NCI-H1930 (cell line): ENCODE results near the gene CDR2.
"Not testable (repeated sequence)": the region's sequence is repeated elsewhere in the genome, so short reads cannot be mapped to it uniquely, and the experiment has no call there.

Source experiments
- DNase-seq, 2 experiments: peaks; one replicate each; lab custom pipeline; 2025; lab: John Stamatoyannopoulos, UW

Gene CDR2

DNA sequence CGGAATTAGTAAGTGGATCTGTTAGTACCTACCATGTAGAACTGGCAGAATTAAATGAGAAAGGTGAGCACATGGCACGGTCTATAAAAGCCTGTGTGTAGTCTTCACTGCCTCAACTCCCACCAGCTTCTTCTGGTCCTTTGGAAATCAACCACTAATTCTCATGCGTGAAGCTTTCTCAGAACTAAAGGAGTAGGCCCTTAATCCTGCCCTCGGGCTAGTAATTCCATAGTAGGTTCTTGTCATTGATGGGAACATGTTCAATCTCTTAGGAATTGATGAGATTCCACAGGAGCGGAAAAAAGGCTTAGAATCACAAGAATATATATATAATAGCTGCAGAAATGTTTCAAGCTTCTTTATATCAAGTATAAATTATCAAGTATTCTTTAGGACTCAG, 21.7 kb downstream of the CDR2 start:
- no peak for DNase-seq

DNA sequence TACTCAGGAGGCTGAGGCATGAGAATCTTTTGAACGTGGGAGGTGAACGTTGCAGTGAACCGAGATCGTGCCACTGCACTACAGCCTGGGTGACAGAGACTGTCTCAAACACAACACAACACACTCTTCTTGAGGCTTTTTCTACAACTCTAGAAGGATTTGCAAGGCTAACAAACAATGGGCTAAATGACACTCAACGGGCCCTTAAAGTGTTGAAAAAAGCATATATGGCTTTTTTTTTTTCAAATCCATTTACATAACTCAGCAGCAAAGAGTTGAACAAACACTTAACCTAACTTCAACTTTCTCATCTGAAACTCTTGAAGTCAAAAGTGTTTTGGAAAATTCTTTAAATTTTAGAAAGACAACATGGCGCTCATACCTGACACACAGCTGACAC, 22.3 kb downstream of the CDR2 start:
- DNase-seq = no peak

DNA sequence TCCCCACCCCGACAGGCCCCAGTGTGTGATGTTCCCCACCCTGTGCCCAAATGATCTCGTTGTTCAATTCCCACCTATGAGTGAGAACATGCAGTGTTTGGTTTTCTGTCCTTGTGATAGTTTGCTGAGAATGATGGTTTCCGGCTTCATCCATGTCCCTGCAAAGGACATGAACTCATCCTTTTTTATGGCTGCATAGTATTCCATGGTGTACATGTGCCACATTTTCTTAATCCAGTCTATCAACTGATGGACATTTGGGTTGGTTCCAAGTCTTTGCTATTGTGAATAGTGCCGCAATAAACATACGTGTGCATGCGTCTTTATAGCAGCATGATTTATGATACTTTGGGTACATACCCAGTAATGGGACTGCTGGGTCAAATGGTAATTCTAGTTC, 23.4 kb downstream of the CDR2 start:
- not testable (repeated sequence) for DNase-seq

DNA sequence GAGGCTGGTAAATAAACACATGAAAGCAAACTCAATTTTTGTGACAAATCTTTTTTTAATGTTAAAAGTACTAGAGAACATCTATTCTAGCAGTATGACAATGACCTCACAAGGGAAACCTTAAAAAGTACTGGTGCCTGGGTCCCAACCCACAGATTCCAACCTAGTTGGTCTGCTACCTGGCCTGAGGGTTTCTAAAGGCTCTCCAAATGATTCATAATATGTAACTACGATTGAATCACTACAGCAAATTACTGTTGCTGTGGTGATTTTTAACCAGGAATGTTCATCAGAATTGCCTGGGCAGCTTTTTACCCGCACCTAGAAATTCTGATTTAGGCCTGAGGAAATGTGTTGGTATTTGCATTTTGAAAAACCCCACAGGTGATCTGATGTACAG, 26.1 kb downstream of the CDR2 start:
- no peak for DNase-seq

DNA sequence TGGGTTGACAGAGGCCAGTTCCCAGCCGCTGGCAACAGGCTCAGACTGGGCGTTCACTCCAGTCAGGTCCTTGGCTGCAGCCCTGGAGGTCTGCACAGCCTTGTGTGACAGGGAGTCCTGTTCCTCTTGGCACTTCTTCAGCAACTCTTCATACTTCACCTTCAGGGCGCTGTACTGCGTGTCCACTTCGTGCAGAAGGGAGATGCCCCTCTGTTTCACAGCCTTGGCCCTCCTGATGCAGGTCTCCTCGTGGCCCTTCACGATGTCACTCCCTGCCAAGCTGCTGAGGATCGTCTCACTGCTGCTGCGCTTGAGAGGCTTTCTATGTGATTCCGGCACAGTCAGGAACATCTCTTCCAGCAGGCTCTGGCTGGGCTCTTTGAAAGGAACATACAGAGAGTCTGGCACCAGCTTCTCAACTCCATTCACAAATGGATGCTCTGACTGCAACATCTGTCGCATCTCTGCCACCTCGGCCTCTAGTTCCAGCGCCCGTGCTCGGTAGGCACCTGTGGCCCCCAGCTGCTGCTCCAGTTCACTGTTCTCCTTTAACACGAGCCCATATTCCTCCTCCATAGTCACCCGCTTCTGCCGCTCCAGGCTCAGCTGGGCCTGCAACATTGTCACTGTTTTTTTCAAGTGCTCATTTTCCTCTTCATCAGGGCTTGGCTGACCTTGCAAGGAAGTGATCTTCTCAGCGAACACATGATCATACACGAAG, 27.2 kb downstream of the CDR2 start:
- no peak for DNase-seq

DNA sequence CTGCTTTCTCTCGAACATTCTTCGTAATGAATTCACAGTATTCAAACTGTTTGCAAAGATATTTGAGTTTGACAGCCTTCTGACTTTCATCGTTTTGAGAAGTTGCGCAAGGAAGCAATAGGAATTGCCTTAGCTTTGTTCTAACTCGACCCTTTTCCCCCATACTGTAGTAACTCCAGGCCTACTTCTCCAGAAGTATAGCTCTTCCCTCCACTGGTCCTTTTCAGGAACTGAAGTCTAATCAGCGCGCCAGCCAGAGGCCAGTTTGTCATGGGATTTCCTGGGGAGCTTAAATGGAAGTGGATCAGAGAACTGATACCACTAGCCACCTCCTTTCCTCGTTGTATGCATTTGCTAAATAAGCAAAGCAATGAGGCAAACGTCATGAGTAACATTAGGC, 27.9 kb downstream of the CDR2 start:
- no peak for DNase-seq

DNA sequence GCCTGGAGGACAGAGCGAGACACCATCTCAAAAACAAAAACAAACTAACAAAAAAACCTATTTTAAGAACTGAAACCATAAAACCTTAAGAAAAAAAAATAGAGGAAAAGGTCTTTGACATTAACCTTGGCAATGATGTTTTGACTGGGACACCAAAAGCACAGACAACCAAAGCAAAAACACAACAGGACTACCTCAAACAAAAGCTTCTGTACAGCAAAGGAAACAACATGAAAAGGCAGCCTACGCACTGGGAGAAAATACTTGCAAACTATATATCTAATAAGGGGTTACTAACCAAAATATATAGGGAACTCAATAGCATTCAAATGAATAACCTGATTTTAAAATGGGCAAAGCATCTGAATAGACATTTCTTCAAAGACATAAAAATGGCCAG, 32.3 kb downstream of the CDR2 start:
- no peak for DNase-seq

DNA sequence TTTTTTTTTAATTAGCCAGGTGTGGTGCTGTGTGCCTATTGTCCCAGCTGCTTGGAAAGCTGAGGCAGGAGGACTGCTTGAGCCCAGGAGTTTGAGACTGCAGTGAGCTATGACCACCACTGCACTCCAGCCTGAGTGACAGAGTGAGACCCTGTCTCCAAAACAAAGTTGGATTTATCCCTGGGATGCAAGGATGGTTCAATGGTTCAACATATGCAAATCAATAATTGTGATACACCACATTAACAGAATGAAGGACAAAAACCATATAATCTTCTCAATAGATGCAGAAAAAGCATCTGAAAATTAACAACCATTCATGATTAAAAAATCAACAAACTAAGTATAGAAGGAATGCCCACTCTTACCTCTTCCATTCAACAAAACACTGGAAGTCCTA, 33.5 kb downstream of the CDR2 start:
- DNase-seq = no peak

DNA sequence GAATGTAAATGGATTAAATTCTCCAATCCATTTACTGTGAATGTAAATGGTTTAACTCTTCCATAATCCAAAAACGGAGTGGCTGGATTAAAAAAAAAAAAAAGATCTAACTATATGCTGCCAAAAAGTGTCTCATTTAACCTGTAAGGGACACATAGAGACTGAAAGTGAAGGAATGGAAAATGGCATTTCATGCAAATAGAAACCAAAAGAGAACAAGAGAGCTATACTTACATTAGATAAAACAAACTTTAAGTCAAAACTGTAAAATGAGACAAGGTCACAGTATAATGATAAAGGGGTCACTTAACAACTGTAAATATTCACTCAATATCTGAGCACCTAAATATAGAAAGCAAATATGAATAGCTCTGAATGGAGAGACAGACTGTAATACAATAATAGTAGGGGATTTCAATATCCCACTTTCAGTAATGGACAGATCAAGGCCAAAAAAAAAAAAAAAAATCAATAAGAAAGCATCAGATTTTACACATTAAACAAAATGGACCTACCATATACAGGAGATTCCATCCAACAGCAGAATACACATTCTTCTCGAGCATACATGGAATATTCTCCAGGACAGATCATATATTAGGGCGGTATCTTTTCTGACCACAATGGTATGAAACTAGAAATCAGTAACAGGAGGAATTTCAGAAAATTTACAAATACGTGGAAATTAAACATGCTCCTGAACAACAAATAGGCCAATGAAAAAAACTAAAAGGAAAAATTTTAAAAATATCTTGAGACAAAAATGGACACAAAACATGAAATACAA, 36.4 kb downstream of the CDR2 start:
- no peak for DNase-seq

DNA sequence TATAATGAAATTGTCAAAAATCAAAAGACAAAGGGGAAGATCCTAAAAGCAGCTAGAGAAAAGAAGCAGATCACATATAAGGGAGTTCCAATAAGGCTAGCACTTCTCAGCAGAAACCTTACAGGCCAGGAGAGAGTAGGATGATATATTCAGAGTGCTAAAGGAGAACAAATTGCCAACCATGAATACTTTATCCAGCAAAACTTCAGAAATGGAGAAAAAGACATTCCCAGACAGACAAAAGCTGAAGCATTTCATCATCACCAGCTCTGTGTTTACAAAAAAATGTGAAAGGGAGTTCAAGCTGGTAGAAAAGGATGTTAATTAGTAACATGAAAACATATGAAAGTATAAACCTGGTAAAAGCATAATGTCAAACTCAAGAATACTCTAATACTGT, 37.4 kb downstream of the CDR2 start:
- DNase-seq = no peak

DNA sequence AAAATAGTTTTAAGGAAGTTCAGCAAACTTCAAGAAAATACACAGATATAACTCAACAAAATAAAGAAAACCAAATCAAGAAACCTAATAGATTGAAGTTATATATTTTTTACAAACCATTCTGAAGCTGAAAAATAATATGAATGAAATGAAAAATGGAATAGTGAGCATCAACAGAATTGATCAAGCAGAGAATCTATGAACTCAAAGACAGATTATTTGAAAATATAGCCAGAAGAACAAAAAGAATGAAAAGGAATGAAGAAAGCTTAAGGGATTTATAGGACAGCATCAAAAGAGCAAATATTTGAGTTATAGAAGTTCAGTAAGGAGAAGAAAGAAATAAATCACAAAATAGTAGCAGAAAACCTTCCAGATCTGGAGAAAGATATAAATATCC, 37.8 kb downstream of the CDR2 start:
- DNase-seq = no peak

DNA sequence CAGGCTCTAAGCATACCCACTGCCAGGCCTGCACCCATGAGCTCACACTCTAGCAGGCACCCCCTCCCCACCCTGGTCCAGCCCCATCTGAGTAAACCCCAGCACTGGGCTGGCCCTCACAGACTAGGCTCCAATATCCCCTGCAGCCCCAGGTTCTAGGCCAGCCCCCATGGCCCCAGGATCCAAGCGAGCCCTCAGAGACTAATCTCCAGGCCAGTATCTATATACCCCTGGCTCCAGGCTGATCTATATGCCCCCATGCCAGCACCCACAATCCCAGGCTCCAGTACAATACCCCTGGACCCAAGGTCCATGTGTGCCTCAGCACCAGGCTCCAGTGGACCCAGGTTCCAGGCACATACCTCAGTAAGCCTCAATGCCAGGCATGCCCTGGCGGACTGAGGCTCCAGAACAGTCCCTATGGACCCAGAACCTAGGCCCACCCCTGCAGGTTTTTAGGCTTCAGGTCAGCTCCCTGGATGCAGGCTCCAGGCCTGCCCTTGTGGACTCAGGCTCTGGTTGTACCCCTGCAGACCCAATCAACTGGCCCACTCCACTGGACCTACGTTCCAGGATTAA, 38.7 kb downstream of the CDR2 start:
- no peak for DNase-seq

DNA sequence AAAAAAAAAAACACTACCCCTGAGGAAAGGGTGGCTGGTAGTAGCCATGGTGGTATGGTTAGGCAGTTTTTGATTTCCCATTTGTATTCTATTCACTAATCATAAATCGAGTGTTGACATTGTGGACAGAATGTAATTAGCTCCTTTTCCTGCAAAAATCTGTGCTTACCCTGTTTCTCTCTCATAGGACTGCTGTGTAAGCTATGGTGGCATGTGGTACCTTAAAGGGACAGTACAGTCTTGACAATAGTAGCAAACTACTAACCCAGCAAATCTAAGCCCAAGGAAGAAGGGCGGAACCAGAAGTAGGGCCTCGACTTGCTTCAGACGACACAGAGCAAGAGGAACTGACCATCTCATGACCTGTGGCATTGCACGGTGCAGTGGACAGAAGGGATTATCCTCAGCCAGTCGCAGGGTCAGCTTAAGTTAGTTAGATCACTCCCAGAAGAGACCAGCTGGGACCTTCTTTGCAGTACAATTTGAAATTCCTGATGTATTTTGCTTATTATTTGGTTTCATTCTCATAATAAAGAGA, 40.9 kb downstream of the CDR2 start:
- DNase-seq = no peak

DNA sequence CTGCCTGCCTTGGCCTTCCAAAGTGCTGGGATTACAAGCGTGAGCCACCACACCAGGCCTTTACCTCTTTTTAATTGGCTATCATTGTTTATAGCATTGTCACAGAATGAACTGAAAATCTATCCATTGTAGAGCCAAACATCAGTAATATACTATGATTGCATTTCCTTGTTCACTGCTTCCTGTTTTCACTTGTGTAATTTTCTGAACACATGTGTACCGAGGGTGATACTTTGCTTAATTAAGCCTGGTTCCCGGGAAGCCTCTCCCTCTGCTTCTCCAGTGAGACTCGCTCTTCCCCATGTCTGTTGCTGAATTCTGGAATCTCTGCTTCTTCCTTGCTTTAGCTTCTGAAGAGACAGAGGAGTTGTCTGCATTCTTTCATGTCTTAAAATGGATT, 44.1 kb downstream of the CDR2 start:
- no peak for DNase-seq

DNA sequence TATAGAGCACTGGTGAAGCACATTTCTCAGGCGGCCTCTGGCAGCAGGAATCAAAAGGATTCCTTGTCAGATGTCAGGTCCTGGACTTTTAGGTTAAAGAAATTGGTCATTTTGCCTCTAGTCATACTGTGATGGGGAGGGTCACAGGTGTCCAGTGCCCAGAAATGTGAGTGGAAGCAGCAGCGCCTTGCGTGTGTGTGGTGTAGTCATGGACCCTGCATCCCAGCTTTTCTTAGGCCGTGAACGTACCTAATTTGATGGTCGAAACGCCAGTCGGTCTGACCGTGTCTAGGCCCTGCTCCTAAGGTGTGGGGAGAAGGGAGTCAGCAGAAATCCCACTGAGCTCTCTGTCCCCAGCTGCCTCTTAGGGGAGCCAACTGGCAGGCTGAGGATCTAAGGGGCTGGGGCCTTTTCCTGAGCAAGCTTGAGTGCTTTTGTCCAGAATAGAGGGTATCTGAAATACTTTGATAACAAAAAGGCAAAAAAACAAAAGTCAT, 45.2 kb downstream of the CDR2 start:
- no peak for DNase-seq

DNA sequence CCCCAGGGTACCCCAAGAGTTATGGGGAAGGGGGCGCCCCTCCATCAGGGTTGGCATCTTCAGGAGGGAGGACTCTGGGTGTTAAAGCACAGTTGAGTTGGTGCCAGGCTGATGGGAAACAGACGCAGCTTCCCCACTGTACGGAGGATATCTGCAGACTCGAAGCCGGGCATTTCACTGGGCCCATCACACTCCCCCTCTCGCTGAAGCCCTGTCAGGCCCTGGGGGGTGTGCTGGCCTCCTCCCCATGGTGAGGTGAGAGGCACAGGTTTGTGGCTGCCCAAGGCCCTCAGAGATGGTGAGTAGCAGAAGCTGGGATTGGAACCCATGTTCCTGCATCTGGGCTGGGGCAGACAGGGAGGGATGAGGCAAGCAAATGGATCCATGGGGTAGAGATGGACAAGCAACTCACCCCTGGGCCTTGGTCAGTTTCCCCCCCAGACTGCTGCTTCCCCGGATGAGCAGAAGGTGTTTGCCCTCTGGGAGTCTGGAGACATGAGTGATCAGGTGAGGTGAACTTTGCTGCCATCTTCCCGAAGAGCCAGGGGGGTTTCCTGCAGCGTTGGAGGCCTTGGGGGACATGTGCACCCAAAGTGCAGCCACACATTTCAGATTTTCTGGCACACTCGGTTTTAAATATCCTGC, 46.2 kb downstream of the CDR2 start:
- DNase-seq = no peak

DNA sequence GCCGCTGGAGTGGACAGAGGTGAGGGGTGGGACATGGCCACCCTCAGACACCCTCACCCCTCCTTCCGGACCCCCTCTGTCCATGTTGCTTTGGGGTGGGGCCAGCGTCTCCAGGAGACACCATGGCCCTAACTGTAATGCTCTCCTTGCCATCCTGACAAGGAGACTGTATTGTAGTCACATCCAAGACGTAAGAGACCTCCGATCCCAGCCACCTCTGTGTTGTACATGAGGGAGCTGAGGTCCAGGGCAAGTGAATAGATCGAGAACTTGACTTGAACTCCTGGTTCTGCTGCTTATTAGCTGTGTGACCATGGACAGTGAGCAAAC, 47.0 kb downstream of the CDR2 start:
- DNase-seq = no peak

DNA sequence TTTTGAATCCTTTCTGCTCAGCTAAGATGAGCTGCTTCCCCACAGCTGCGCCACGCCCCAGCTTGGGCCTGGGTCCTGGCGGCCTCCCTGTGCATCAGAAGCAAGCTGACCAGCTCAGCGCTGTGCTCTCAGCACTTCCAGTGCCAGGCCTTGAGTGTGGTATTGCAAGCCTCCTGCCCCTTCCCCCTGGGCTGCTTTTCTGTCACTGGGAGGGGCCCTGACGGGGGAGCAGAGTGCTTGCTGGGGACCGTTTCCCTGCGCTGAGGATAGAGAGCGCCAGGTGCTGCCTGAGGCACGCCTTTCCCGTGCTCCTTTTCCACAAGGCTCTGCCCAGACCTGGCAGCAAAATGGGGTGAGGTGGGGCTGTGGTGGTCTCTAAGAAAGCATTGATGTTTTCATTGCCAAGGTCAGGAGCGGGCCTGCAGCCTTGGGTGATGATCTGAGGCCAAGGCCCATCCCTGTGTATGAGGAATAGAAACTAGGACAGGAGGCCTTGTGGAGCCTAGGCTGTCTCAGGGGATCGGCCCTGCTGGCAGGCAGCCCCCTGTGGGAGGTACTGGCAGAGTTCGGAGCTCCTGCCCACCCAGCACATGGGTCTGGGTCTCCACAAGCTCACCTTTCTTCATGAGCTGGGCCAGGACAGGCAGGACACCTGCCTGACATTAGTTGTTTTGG, 47.5 kb downstream of the CDR2 start:
- DNase-seq = no peak

DNA sequence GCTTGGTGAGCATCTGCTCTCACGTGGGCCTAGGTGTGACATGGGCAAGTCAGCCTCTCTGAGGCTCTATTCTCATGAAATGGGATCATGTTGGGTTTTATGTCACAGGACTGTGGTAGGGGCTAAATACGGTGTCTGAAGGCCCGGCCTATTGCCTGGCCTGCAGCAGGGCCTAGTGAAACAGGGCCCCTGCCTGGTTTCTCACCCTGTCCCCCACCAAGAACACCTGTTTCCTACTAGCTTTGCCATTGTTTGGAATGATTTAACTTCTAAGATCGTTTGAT, 48.1 kb downstream of the CDR2 start:
- DNase-seq = no peak

DNA sequence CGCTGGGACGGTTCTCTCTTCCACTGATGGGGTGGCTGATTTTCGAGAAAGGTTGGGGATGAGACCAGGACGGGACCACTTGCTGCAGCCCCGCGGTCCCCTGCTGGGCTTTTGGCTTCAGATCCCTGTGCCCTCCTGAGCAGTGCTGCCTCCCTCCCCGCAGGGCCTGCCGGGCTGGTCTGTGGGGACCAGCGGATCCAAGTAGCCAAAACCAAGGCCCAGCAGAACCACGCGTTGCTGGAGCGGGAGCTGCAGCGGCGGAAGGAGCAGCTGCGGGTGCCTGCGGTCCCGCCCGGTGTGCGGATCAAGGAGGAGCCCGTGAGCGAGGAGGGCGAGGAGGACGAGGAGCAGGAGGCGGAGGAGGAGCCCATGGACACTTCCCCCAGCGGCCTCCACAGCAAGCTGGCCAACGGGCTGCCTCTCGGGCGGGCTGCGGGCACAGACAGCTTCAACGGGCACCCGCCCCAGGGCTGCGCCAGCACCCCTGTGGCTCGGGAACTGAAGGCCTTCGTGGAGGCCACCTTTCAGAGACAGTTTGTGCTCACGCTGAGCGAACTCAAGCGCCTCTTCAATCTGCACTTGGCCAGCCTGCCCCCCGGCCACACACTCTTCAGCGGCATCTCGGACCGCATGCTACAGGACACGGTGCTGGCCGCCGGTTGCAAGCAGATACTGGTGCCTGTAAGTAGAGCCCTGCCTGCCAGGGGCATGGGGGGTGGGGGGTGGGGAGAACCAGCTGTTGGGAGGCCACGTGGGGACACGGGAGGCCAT, 48.6 kb downstream of the CDR2 start:
- DNase-seq = no peak

DNA sequence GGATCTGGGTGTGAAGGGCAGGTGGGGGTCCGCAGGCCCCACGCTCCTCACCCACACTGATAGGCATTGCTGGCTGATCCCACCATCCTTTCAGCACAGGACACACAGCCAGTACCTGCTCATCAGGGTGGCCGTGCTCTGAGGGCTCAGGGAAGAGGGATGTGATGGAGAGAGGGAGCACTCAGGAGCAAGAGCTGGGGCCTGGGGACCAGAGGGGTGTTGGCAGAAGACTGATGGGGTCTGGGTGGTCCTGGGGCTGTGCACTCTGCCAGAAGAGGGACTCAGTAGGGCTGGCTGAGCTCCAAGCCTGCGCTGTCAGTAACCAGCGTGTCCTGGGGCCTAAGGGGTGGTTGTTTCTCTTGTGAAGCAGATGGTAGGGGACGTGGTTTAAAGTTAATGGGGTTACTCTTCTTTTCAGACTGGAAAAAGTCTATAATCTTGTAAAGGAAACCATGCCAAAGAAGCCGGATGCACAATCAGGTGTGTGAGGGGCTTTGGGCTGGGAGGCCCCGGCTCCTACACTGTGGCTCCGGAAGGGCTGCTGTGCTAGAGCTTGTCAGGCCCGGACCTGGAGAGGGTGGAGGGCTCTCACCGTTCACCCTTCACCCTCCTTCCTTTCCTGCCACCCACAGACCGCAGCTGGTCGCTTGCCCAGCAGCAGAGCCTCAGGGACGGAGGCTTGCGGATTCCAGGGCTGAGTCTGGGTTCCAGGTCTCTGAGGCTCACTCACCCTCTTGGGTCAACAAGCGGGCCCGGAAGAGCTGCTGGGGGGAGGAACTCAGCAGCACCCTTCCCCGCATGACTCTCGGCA, 49.4 kb downstream of the CDR2 start:
- no peak for DNase-seq
